ENCODE results near the gene IFT172.

DNA sequence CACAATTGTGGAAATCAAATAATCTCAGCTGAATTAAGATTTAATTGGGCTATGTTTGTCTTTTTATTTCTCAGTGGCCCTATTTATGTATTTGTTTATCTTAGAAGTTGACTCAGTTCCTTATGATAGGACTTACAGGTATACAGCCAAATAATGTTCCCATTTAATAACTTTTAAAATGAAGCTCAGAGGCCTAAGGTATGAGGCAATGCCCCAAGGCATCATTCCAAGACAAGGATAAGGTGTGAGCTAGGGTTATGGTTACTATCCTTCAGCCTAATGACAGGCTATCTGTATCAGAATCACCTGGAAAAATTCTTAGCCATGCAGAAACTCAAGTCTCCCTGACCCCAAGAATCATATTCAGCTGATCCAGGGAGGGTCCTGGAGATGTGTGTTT, 68.5 kb downstream of the IFT172 start:
- TF ChIP-seq, protein P1, sequence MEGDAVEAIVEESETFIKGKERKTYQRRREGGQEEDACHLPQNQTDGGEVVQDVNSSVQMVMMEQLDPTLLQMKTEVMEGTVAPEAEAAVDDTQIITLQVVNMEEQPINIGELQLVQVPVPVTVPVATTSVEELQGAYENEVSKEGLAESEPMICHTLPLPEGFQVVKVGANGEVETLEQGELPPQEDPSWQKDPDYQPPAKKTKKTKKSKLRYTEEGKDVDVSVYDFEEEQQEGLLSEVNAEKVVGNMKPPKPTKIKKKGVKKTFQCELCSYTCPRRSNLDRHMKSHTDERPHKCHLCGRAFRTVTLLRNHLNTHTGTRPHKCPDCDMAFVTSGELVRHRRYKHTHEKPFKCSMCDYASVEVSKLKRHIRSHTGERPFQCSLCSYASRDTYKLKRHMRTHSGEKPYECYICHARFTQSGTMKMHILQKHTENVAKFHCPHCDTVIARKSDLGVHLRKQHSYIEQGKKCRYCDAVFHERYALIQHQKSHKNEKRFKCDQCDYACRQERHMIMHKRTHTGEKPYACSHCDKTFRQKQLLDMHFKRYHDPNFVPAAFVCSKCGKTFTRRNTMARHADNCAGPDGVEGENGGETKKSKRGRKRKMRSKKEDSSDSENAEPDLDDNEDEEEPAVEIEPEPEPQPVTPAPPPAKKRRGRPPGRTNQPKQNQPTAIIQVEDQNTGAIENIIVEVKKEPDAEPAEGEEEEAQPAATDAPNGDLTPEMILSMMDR (IDR thresholded peaks at IDR 0.05) = no peak
- no peak for TF ChIP-seq POLR2A (IDR thresholded peaks at IDR 0.05)

All from uterus (tissue), 2 donors.